HCT116 (cell line): ENCODE measurements around the gene COPS6. TPM values are rescaled to one million over a fixed set of nuclear protein-coding genes. Genes with fewer than 3 reads are reported as not detected.

Source experiments
- ATAC-seq: fragments of 200-7000 bp; cut with Tn5 transposase; 2 replicates; pipeline ENCODE4 v1.9.1; 2020; ENCODE audit warnings: mild to moderate bottlenecking, moderate library complexity
- BruUV-seq: library from RNA; stranded (reverse); fragments of 400-500 nt; replicated peaks from 2 replicates; lab custom pipeline; 2021; lab: Mats Ljungman, UMichigan
- CTCF ChIA-PET: fragments of 300-600 bp; sonication (Branson Sonifier 250); formaldehyde crosslinking; loops from one replicate; lab custom pipeline; 2021; ENCODE audit warnings: antibody characterized with exemption; lab: Charles Lee
- POLR2A ChIA-PET: fragments of 300-600, 350-600 bp; sonication (Branson Sonifier 250); formaldehyde crosslinking; loops from one replicate; lab custom pipeline; 2021; ENCODE audit warnings: antibody characterized with exemption; lab: Charles Lee
- RAD21 ChIA-PET, 2 experiments: fragments of 300-600 bp; sonication (Branson Sonifier 250); formaldehyde crosslinking; loops; one replicate each; lab custom pipeline; 2023; ENCODE audit warnings: low total read pairs in 2 of 2; ENCODE audit not compliant: uncharacterized antibody in 2 of 2, unreplicated experiment in 2 of 2, low non-redundant PET in 1 of 2; lab: Charles Lee
- DNase-seq: peaks from one replicate; pipeline ENCODE4 v3.0.0-alpha.2; 2010; ENCODE audit warnings: low read depth, low spot score
- H2AFZ ChIP-seq: fragments of 200-600 bp; shearing (Covaris generic), sonication (generic); 2 replicates; pipeline ENCODE4 v1.6.1; 2017; ENCODE audit warnings: low read depth, mixed run types, mixed read lengths, antibody characterized with exemption, low read length; ENCODE audit not compliant: poor library complexity, severe bottlenecking
- H3K27ac ChIP-seq: 2 replicates; pipeline ENCODE4 v1.5.1; 2012; ENCODE audit warnings: low read depth, low read length
- H3K27me3 ChIP-seq: fragments of 200-600 bp; sonication (generic); 2 replicates; pipeline ENCODE4 v1.6.1; 2016; ENCODE audit warnings: mixed run types, low read length, mixed read lengths; ENCODE audit not compliant: insufficient read depth
- H3K36me3 ChIP-seq, 2 experiments: fragments of 200-500 bp in 1 of 2; fragments of 200-600 bp in 1 of 2; sonication (Bioruptor generic) in 1 of 2; sonication (generic) in 1 of 2; 2 replicates each; pipeline versions ENCODE4 v1.5.1 to v1.6.1; 2014 to 2016; ENCODE audit warnings: low read length in 2 of 2, inconsistent platforms in 1 of 2, mixed read lengths in 1 of 2, mixed run types in 1 of 2; ENCODE audit not compliant: insufficient read depth in 2 of 2, control insufficient read depth in 1 of 2
- H3K4me1 ChIP-seq, 2 experiments: fragments of 200-600 bp in 1 of 2; sonication (generic) in 1 of 2; 2 replicates each; pipeline versions ENCODE4 v1.5.1 to v1.6.1; 2012 to 2017; ENCODE audit warnings: low read length in 2 of 2, inconsistent platforms in 1 of 2, mild to moderate bottlenecking in 1 of 2, mixed read lengths in 1 of 2, mixed run types in 1 of 2, moderate library complexity in 1 of 2; ENCODE audit not compliant: insufficient read depth in 2 of 2, control insufficient read depth in 1 of 2
- H3K4me2 ChIP-seq: fragments of 200-600 bp; sonication (generic); 2 replicates; pipeline ENCODE4 v1.6.1; 2017; ENCODE audit warnings: mixed run types, low read length, mixed read lengths
- H3K4me3 ChIP-seq, 2 experiments: fragments of 200-600 bp in 1 of 2; sonication (generic) in 1 of 2; replicated peaks in 1 of 2; 2 replicates each; pipeline ENCODE4 v1.5.1; 2011 to 2016; ENCODE audit warnings: low read length in 2 of 2, control low read depth in 1 of 2, low read depth in 1 of 2, mild to moderate bottlenecking in 1 of 2, mixed read lengths in 1 of 2, mixed run types in 1 of 2
- H3K79me2 ChIP-seq: fragments of 200-600 bp; sonication (generic); 2 replicates; pipeline ENCODE4 v1.6.1; 2017; ENCODE audit warnings: mild to moderate bottlenecking, mixed run types, low read length, moderate library complexity, mixed read lengths; ENCODE audit not compliant: insufficient read depth
- H3K9ac ChIP-seq: fragments of 200-600 bp; sonication (generic); 2 replicates; pipeline ENCODE4 v1.6.1; 2016; ENCODE audit warnings: low read length, mixed read lengths
- H3K9me2 ChIP-seq: fragments of 200-600 bp; sonication (generic), shearing (Covaris generic); 2 replicates; pipeline ENCODE4 v1.6.1; 2017; ENCODE audit warnings: mixed run types, mild to moderate bottlenecking, moderate library complexity; ENCODE audit not compliant: insufficient read depth
- H3K9me3 ChIP-seq, 2 experiments: fragments of 200-500 bp in 1 of 2; fragments of 200-600 bp in 1 of 2; sonication (Bioruptor generic) in 1 of 2; sonication (generic) in 1 of 2; 2 replicates each; pipeline ENCODE4 v1.6.1; 2014 to 2017; ENCODE audit warnings: low read length in 2 of 2, mixed read lengths in 2 of 2, inconsistent platforms in 1 of 2, low read depth in 1 of 2, mild to moderate bottlenecking in 1 of 2, mixed run types in 1 of 2, moderate library complexity in 1 of 2; ENCODE audit not compliant: control insufficient read depth in 1 of 2, insufficient read depth in 1 of 2
- H4K20me1 ChIP-seq: fragments of 200-600 bp; sonication (generic), shearing (Covaris generic); 2 replicates; pipeline ENCODE4 v1.6.1; 2017; ENCODE audit warnings: mixed run types, mild to moderate bottlenecking, moderate library complexity; ENCODE audit not compliant: insufficient read depth
- ATF3 ChIP-seq: IDR thresholded peaks from 2 replicates; pipeline ENCODE4 v1.6.1; 2012
- CBX3 ChIP-seq: IDR thresholded peaks from 2 replicates; pipeline ENCODE4 v1.6.1; 2012; ENCODE audit warnings: low read depth
- CEBPB ChIP-seq: IDR thresholded peaks from 2 replicates; pipeline ENCODE4 v1.6.1; 2012; ENCODE audit warnings: low read depth
- CTCF ChIP-seq, 3 experiments: fragments of 200-600 bp in 1 of 3; sonication (generic) in 1 of 3; IDR thresholded peaks in 2 of 3; conservative IDR thresholded peaks in 1 of 3; 2 replicates each; pipeline ENCODE4 v1.5.1; 2012 to 2017; ENCODE audit warnings: low read depth in 2 of 3, low read length in 2 of 3, antibody characterized with exemption in 1 of 3, borderline replicate concordance in 1 of 3, control low read depth in 1 of 3, mild to moderate bottlenecking in 1 of 3, mixed read lengths in 1 of 3, mixed run types in 1 of 3, moderate library complexity in 1 of 3; ENCODE audit not compliant: insufficient read depth in 1 of 3
- EGR1 ChIP-seq: IDR thresholded peaks from 2 replicates; pipeline ENCODE4 v1.6.1; 2012; ENCODE audit warnings: low read depth
- ELF1 ChIP-seq: IDR thresholded peaks from 2 replicates; pipeline ENCODE4 v1.6.1; 2012; ENCODE audit warnings: low read depth, borderline replicate concordance
- EZH2 ChIP-seq: fragments of 200-600 bp; sonication (generic); IDR thresholded peaks from 2 replicates; pipeline ENCODE4 v1.6.1; 2017; ENCODE audit warnings: antibody characterized with exemption, mixed run types
- EZH2phosphoT487 ChIP-seq: fragments of 200-600 bp; IDR thresholded peaks from 2 replicates; pipeline ENCODE4 v1.6.1; 2018; ENCODE audit warnings: antibody characterized with exemption, borderline replicate concordance
- JUND ChIP-seq: IDR thresholded peaks from 2 replicates; pipeline ENCODE4 v1.6.1; 2012
- POLR2A ChIP-seq: IDR thresholded peaks from 2 replicates; pipeline ENCODE4 v1.7.0; 2011; ENCODE audit warnings: borderline replicate concordance; ENCODE audit not compliant: insufficient read depth, insufficient read length; ENCODE audit errors: extremely low read depth
- POLR2AphosphoS5 ChIP-seq: IDR thresholded peaks from 2 replicates; pipeline ENCODE4 v1.6.1; 2011; ENCODE audit warnings: mild to moderate bottlenecking, low read depth, low read length, moderate library complexity
- RAD21 ChIP-seq: IDR thresholded peaks from 2 replicates; pipeline ENCODE4 v1.6.1; 2012; ENCODE audit warnings: low read depth, mild to moderate bottlenecking
- REST ChIP-seq: IDR thresholded peaks from 2 replicates; pipeline ENCODE4 v1.6.1; 2012; ENCODE audit warnings: low read depth
- SIN3A ChIP-seq: IDR thresholded peaks from 2 replicates; pipeline ENCODE4 v1.6.1; 2012; ENCODE audit warnings: low read depth
- SRF ChIP-seq: IDR thresholded peaks from 2 replicates; pipeline ENCODE4 v1.6.1; 2012; ENCODE audit warnings: low read depth
- TCF7L2 ChIP-seq: IDR thresholded peaks from 2 replicates; pipeline ENCODE4 v1.7.0; 2011; ENCODE audit warnings: borderline replicate concordance, inconsistent platforms; ENCODE audit not compliant: insufficient read depth, insufficient read length; ENCODE audit errors: extremely low read depth
- YY1 ChIP-seq: IDR thresholded peaks from 2 replicates; pipeline ENCODE4 v1.6.1; 2011; ENCODE audit warnings: low read length, low read depth, moderate library complexity, mild to moderate bottlenecking; ENCODE audit not compliant: insufficient replicate concordance; ENCODE audit errors: extremely low read depth
- ZBTB33 ChIP-seq: IDR thresholded peaks from 2 replicates; pipeline ENCODE4 v1.6.1; 2011; ENCODE audit warnings: mild to moderate bottlenecking, low read length, moderate library complexity; ENCODE audit not compliant: insufficient replicate concordance; ENCODE audit errors: extremely low read depth
- ZNF274 ChIP-seq: fragments of 200-500 bp; sonication (Bioruptor generic); IDR thresholded peaks from 2 replicates; pipeline ENCODE4 v1.6.1; 2014; ENCODE audit warnings: mild to moderate bottlenecking, low read depth, low read length, inconsistent platforms
- intact Hi-C: fragments of 100-400 bp; cut with micrococcal nuclease; formaldehyde crosslinking; loops from 2 replicates; pipeline ENCODE4 v1.10.0; 2022
- total RNA-seq: library from RNA; stranded (reverse); gene quantifications from one replicate; pipeline ENCODE4 v1.2.1, GENCODE V29; 2021; ENCODE audit not compliant: unreplicated experiment

COPS6 gene
- total RNA-seq, 1 experiment from 2014 or later, result 126 TPM

GRCh38 chr7:100087055-100087750 lies 1.6 kb upstream of the COPS6 start:
- Histone ChIP-seq H3K36me3 (peaks cover 2 to 16% of the 10 kb centered on the region in 2 experiments; a peak in 2 of 4 replicates), H3K4me3 (no peak overlapping the region), H3K9me2 (no peaks in the 10 kb centered on the region), H3K9ac (peak overlapping the region; percentile 23; the same call in 1 of the 2 replicates), H3K9me3 (no peaks in the 10 kb centered on the region), H2AFZ (no peak overlapping the region), H3K27me3 (no peaks in the 10 kb centered on the region), H3K79me2 (peaks cover 21% of the 10 kb centered on the region), H3K27ac (no peak overlapping the region), H4K20me1 (no peaks in the 10 kb centered on the region; the same call in 1 of the 2 replicates), H3K4me2 (peak overlapping the region; percentile 83), H3K4me1 (peaks cover 11 to 48% of the 10 kb centered on the region in 2 experiments)
- ChIA-PET POLR2A (interaction anchor here (1.4 kb wide), 1 partner anchor 13 kb away, joined by 3 read pairs; no protein-coding TSS in a partner anchor), RAD21 (interaction anchor here in 1 of 2 experiments (0.7 kb wide), 1 partner anchor 70 kb away, joined by 11 read pairs; no protein-coding TSS in a partner anchor), CTCF (no interaction called here)
- intact Hi-C loops, result no loop called here
- BruUV-seq, result no TSS peak
- DNase-seq, result no peak
- ATAC-seq, result no peak
- TF ChIP-seq CBX3, result no peak
- no peak for TF ChIP-seq ATF3
- TF ChIP-seq EZH2, result no peak
- TF ChIP-seq CTCF (IDR thresholded peaks at IDR 0.05 in 2 of 3, conservative IDR thresholded peaks at IDR 0.05 in 1 of 3; ENCODE audit: borderline replicate concordance in 1 of 3, insufficient read depth in 1 of 3, low read depth in 2 of 3, low read length in 2 of 3), result no peak
- no peak for TF ChIP-seq ZNF274
- no peak for TF ChIP-seq SIN3A
- no peak for TF ChIP-seq RAD21
- no peak for TF ChIP-seq JUND
- no peak for TF ChIP-seq CEBPB
- no peak for TF ChIP-seq SRF
- no peak for TF ChIP-seq POLR2A
- TF ChIP-seq EGR1, result no peak
- TF ChIP-seq ELF1, result no peak
- TF ChIP-seq REST, result no peak
- no peak for TF ChIP-seq EZH2phosphoT487
- no peak for TF ChIP-seq YY1
- no peak for TF ChIP-seq POLR2AphosphoS5
- TF ChIP-seq ZBTB33, result no peak
- TF ChIP-seq TCF7L2, result no peak
